OCI-LY1 (cell line): ENCODE results near the gene VWA3A.

ENCODE experiments used
- H2AFZ ChIP-seq: fragments of 200-600 bp; sonication (generic), shearing (Covaris generic); 2 replicates; pipeline ENCODE4 v1.6.0; 2014; ENCODE audit warnings: antibody characterized with exemption, mild to moderate bottlenecking, low read length
- H3F3A ChIP-seq: fragments of 200-600 bp; sonication (generic), shearing (Covaris generic); 2 replicates; pipeline ENCODE4 v1.6.0; 2014; ENCODE audit warnings: mild to moderate bottlenecking, antibody characterized with exemption, low read length, moderate library complexity; ENCODE audit not compliant: insufficient read depth
- H3K27ac ChIP-seq: fragments of 200-600 bp; sonication (generic); 2 replicates; pipeline ENCODE4 v1.5.1; 2014; ENCODE audit warnings: low read length, mixed run types, mild to moderate bottlenecking, low read depth; ENCODE audit not compliant: poor library complexity, severe bottlenecking
- H3K27me3 ChIP-seq: fragments of 200-600 bp; sonication (generic); 2 replicates; pipeline ENCODE4 v1.6.0; 2014; ENCODE audit warnings: antibody characterized with exemption, mild to moderate bottlenecking, low read length, moderate library complexity; ENCODE audit not compliant: insufficient read depth
- H3K36me3 ChIP-seq: fragments of 200-600 bp; sonication (generic); 2 replicates; pipeline ENCODE4 v1.6.1; 2014; ENCODE audit warnings: mild to moderate bottlenecking, antibody characterized with exemption, low read length, moderate library complexity, mixed read lengths; ENCODE audit not compliant: insufficient read depth
- H3K4me1 ChIP-seq: fragments of 200-600 bp; sonication (generic); 2 replicates; pipeline ENCODE4 v1.5.1; 2014; ENCODE audit warnings: mild to moderate bottlenecking, low read length, moderate library complexity; ENCODE audit not compliant: insufficient read depth, severe bottlenecking
- H3K4me2 ChIP-seq: fragments of 200-600 bp; sonication (generic), shearing (Covaris generic); 2 replicates; pipeline ENCODE4 v1.6.1; 2014; ENCODE audit warnings: low read length
- H3K4me3 ChIP-seq: fragments of 200-600 bp; sonication (generic); 2 replicates; pipeline ENCODE4 v1.5.1; 2014; ENCODE audit warnings: low read length, low read depth, mild to moderate bottlenecking, mixed read lengths; ENCODE audit not compliant: poor library complexity, severe bottlenecking
- H3K79me2 ChIP-seq: fragments of 200-600 bp; shearing (Covaris generic); 2 replicates; pipeline ENCODE4 v1.6.1; 2016; ENCODE audit warnings: mixed run types, low read length, mixed read lengths; ENCODE audit not compliant: insufficient read depth
- H3K9ac ChIP-seq: fragments of 200-600 bp; sonication (generic), shearing (Covaris generic); 2 replicates; pipeline ENCODE4 v1.6.1; 2014; ENCODE audit warnings: mild to moderate bottlenecking, low read length, mixed read lengths
- H3K9me2 ChIP-seq: fragments of 200-600 bp; sonication (generic), shearing (Covaris generic); 2 replicates; pipeline ENCODE4 v1.6.1; 2014; ENCODE audit warnings: low read depth, mild to moderate bottlenecking, low read length, mixed read lengths
- H3K9me3 ChIP-seq: fragments of 200-600 bp; shearing (Covaris generic); 2 replicates; pipeline ENCODE4 v1.6.1; 2014; ENCODE audit warnings: low read length, mixed read lengths
- H4K20me1 ChIP-seq: fragments of 200-600 bp; sonication (generic), shearing (Covaris generic); 2 replicates; pipeline ENCODE4 v1.6.0; 2016; ENCODE audit warnings: mild to moderate bottlenecking, low read length; ENCODE audit not compliant: insufficient read depth
- CTCF ChIP-seq: fragments of 200-600 bp; sonication (generic), shearing (Covaris generic); IDR thresholded peaks from 2 replicates; pipeline ENCODE4 v1.5.1; 2017; ENCODE audit warnings: mild to moderate bottlenecking, antibody characterized with exemption, low read length, moderate library complexity, mixed read lengths
- EZH2 ChIP-seq: fragments of 200-600 bp; sonication (generic), shearing (Covaris generic); IDR thresholded peaks from 2 replicates; pipeline ENCODE4 v1.8.0; 2017; ENCODE audit warnings: borderline replicate concordance, mixed run types, mild to moderate bottlenecking, antibody characterized with exemption, low read length, moderate library complexity, mixed read lengths

VWA3A gene

GRCh38 chr16:22184615-22184968 lies 92.3 kb downstream of the VWA3A start:
- H2AFZ ChIP-seq = no peak overlapping the region
- H3K9me3 ChIP-seq = no peaks in the 10 kb centered on the region
- no peaks in the 10 kb centered on the region for H3F3A ChIP-seq
- H3K4me2 ChIP-seq = no peak overlapping the region
- H3K27me3 ChIP-seq = no peaks in the 10 kb centered on the region; the same call in 1 of the 2 replicates
- H3K9me2 ChIP-seq = no peaks in the 10 kb centered on the region
- H3K9ac ChIP-seq = no peak overlapping the region
- H4K20me1 ChIP-seq = no peaks in the 10 kb centered on the region
- no peak overlapping the region for H3K27ac ChIP-seq
- no peaks in the 10 kb centered on the region for H3K36me3 ChIP-seq
- TF ChIP-seq CTCF (no peak), EZH2 (no peak)
- H3K79me2 ChIP-seq = no peaks in the 10 kb centered on the region
- H3K4me3 ChIP-seq = no peak overlapping the region
- peaks cover 10% of the 10 kb centered on the region for H3K4me1 ChIP-seq

- TF ChIP-seq CTCF (peak; percentile 56), EZH2 (no peak)
- no peaks in the 10 kb centered on the region for H3K36me3 ChIP-seq
- no peak overlapping the region for H3K4me3 ChIP-seq
- no peaks in the 10 kb centered on the region for H3K9me2 ChIP-seq
- no peaks in the 10 kb centered on the region for H3K9me3 ChIP-seq
- H3K9ac ChIP-seq = no peak overlapping the region
- H4K20me1 ChIP-seq = no peaks in the 10 kb centered on the region
- H3K27me3 ChIP-seq = no peaks in the 10 kb centered on the region
- H3K4me2 ChIP-seq = no peak overlapping the region
- no peak overlapping the region for H2AFZ ChIP-seq
- no peaks in the 10 kb centered on the region for H3K79me2 ChIP-seq
- H3K4me1 ChIP-seq = peaks cover 17% of the 10 kb centered on the region
- no peak overlapping the region for H3K27ac ChIP-seq
- H3F3A ChIP-seq = no peaks in the 10 kb centered on the region
Observed at GRCh38 chr16:22186517-22186916, 94.2 kb downstream of the VWA3A start.

GRCh38 chr16:22188267-22188594 lies 95.9 kb downstream of the VWA3A start:
- H3K4me2 ChIP-seq = no peak overlapping the region
- no peak overlapping the region for H2AFZ ChIP-seq
- no peak overlapping the region for H3K9ac ChIP-seq
- no peaks in the 10 kb centered on the region for H3K79me2 ChIP-seq
- no peak overlapping the region for H3K4me3 ChIP-seq
- TF ChIP-seq CTCF (no peak), EZH2 (no peak)
- no peaks in the 10 kb centered on the region for H4K20me1 ChIP-seq
- no peaks in the 10 kb centered on the region for H3K36me3 ChIP-seq
- no peaks in the 10 kb centered on the region for H3F3A ChIP-seq
- H3K9me3 ChIP-seq = no peaks in the 10 kb centered on the region
- no peak overlapping the region for H3K27ac ChIP-seq
- H3K9me2 ChIP-seq = no peaks in the 10 kb centered on the region
- H3K4me1 ChIP-seq = peaks cover 31% of the 10 kb centered on the region
- no peaks in the 10 kb centered on the region for H3K27me3 ChIP-seq
